B cell (primary cell): Measurements from ENCODE around the gene CCDC57. TPM values are rescaled to one million over a fixed set of nuclear protein-coding genes. Genes with fewer than 3 reads are reported as not detected.

Experiments used
- ATAC-seq: fragments of 200-7000 bp; cut with Tn5 transposase; one replicate; pipeline ENCODE4 v1.10.0; 2021; ENCODE audit warnings: low read depth, mild to moderate bottlenecking, moderate number of reproducible peaks, moderate library complexity
- CTCF ChIA-PET: fragments of 350-600 bp; sonication (Branson Sonifier 250); formaldehyde crosslinking; loops from one replicate; lab custom pipeline; 2021; ENCODE audit warnings: antibody characterized with exemption, inconsistent platforms; lab: Charles Lee
- POLR2A ChIA-PET: fragments of 350-600 bp; sonication (Branson Sonifier 250); formaldehyde crosslinking; loops from one replicate; lab custom pipeline; 2021; ENCODE audit warnings: antibody characterized with exemption; lab: Charles Lee
- DNase-seq: peaks from one replicate; pipeline ENCODE4 v3.0.0; 2013
- H2AFZ ChIP-seq: 2 replicates; pipeline ENCODE4 v1.6.1; 2012; ENCODE audit warnings: mild to moderate bottlenecking, low read depth, low read length; ENCODE audit not compliant: insufficient read depth, poor library complexity, severe bottlenecking
- H3K27ac ChIP-seq, 2 donors: 1 replicate in 1 of 2; 2 replicates in 1 of 2; pipeline ENCODE4 v1.5.1; 2012 to 2013; ENCODE audit warnings: low read length in 2 of 2, mild to moderate bottlenecking in 2 of 2, moderate library complexity in 1 of 2
- H3K27me3 ChIP-seq, 4 experiments: fragments of 200-600 bp in 1 of 4; sonication (generic) in 1 of 4; replicated peaks in 1 of 4; 1 replicate in 2 of 4; 2 replicates in 2 of 4; pipeline versions ENCODE4 v1.6.1 to v1.7.0; 2013 to 2016; ENCODE audit warnings: low read length in 3 of 4, mild to moderate bottlenecking in 2 of 4, mixed read lengths in 1 of 4, moderate library complexity in 1 of 4; ENCODE audit not compliant: insufficient read depth in 4 of 4, control insufficient read depth in 3 of 4; ENCODE audit errors: control extremely low read depth in 1 of 4
- H3K36me3 ChIP-seq, 2 experiments: replicated peaks in 1 of 2; 1 replicate in 1 of 2; 2 replicates in 1 of 2; pipeline versions ENCODE4 v1.6.1 to v1.7.1; 2013; ENCODE audit warnings: low read length in 1 of 2; ENCODE audit not compliant: insufficient read depth in 2 of 2, control insufficient read depth in 1 of 2; ENCODE audit errors: control extremely low read depth in 1 of 2, extremely low read depth in 1 of 2
- H3K4me1 ChIP-seq, 2 donors: fragments of 200-600 bp in 1 of 2; sonication (generic) in 1 of 2; 1 replicate in 1 of 2; 2 replicates in 1 of 2; pipeline versions ENCODE4 v1.5.1 to v1.6.1; 2013 to 2017; ENCODE audit warnings: low read length in 2 of 2; ENCODE audit not compliant: control insufficient read depth in 2 of 2, insufficient read depth in 2 of 2
- H3K4me2 ChIP-seq: replicated peaks from 2 replicates; pipeline ENCODE3; 2012; ENCODE audit warnings: mild to moderate bottlenecking, low read depth, low read length; ENCODE audit not compliant: poor library complexity, severe bottlenecking
- H3K4me3 ChIP-seq, 5 experiments: fragments of 200-600 bp in 1 of 5; sonication (generic) in 1 of 5; 1 replicate in 3 of 5; 2 replicates in 2 of 5; pipeline versions ENCODE4 v1.5.1 to v1.7.0; 2011 to 2016; ENCODE audit warnings: low read length in 4 of 5, mild to moderate bottlenecking in 4 of 5, low read depth in 2 of 5, control low read depth in 1 of 5, moderate library complexity in 1 of 5; ENCODE audit not compliant: insufficient read depth in 1 of 5; ENCODE audit errors: control extremely low read depth in 1 of 5, extremely low read depth in 1 of 5
- H3K79me2 ChIP-seq: fragments of 200-600 bp; sonication (generic); one replicate; pipeline ENCODE4 v1.6.0; 2016; ENCODE audit warnings: low read length; ENCODE audit not compliant: control insufficient read depth, insufficient read depth
- H3K9ac ChIP-seq: fragments of 200-600 bp; sonication (generic); 2 replicates; pipeline ENCODE4 v1.6.1; 2017; ENCODE audit warnings: mild to moderate bottlenecking, low read length, moderate library complexity
- H3K9me3 ChIP-seq, 3 donors: one replicate each; pipeline versions ENCODE4 v1.6.1 to v1.7.1; 2013; ENCODE audit warnings: low read length in 2 of 3; ENCODE audit not compliant: control insufficient read depth in 2 of 3, insufficient read depth in 1 of 3; ENCODE audit errors: control extremely low read depth in 1 of 3
- H4K20me1 ChIP-seq: 2 replicates; pipeline ENCODE4 v1.6.0; 2012; ENCODE audit warnings: mild to moderate bottlenecking, low read length; ENCODE audit not compliant: insufficient read depth, control insufficient read depth, poor library complexity, severe bottlenecking
- H3K27ac Mint-ChIP-seq: one replicate; pipeline ENCODE4 v1.8.0; 2021; ENCODE audit warnings: mixed read lengths
- H3K27me3 Mint-ChIP-seq: one replicate; pipeline ENCODE4 v1.8.0; 2021; ENCODE audit warnings: mixed read lengths
- H3K4me1 Mint-ChIP-seq: one replicate; pipeline ENCODE4 v1.8.0; 2021; ENCODE audit warnings: mixed read lengths
- H3K4me3 Mint-ChIP-seq: one replicate; pipeline ENCODE4 v1.8.0; 2021; ENCODE audit warnings: mixed read lengths
- H3K9me3 Mint-ChIP-seq: one replicate; pipeline ENCODE4 v1.8.0; 2022; ENCODE audit warnings: mixed read lengths; ENCODE audit not compliant: insufficient read depth
- EZH2 ChIP-seq: IDR thresholded peaks from 2 replicates; pipeline ENCODE4 v1.6.1; 2012; ENCODE audit warnings: borderline replicate concordance, low read depth, mild to moderate bottlenecking, moderate library complexity, low read length; ENCODE audit not compliant: insufficient read depth, poor library complexity, severe bottlenecking
- WGBS: methylation state at CpG from one replicate; pipeline ENCODE4 v1.1.5; 2013; ENCODE audit warnings: missing lambda C conversion rate; ENCODE audit not compliant: insufficient coverage; 5-methylcytosine and 5-hydroxymethylcytosine counted together
- intact Hi-C: fragments of 100-400 bp; cut with micrococcal nuclease; formaldehyde crosslinking; loops from one replicate; pipeline ENCODE4 v1.10.0; 2022
- polyA plus RNA-seq: library from polyadenylated mRNA; depleted of rRNA; stranded (reverse); fragments of >200 nt; gene quantifications from 2 replicates; pipeline ENCODE4 v1.2.3, GENCODE V29; 2012
- total RNA-seq, 2 donors: library from RNA; stranded (reverse); fragments of 120-200 nt in 1 of 2; gene quantifications; 1 replicate in 1 of 2; 2 replicates in 1 of 2; pipeline versions ENCODE4 v1.2.3 to v1.2.4, GENCODE V29; 2013 to 2022
- TF ChIP-seq, protein P1 (sequence below): fragments of 200-600 bp; IDR thresholded peaks from one replicate; pipeline ENCODE4 v1.8.0; 2022; ENCODE audit warnings: antibody characterized with exemption, mild to moderate bottlenecking

Gene CCDC57
- total and polyA plus RNA-seq, 2 donors (not counting 1 experiment from before 2014, with no cell fraction given) = 49.7 to 67.2 TPM

DNA sequence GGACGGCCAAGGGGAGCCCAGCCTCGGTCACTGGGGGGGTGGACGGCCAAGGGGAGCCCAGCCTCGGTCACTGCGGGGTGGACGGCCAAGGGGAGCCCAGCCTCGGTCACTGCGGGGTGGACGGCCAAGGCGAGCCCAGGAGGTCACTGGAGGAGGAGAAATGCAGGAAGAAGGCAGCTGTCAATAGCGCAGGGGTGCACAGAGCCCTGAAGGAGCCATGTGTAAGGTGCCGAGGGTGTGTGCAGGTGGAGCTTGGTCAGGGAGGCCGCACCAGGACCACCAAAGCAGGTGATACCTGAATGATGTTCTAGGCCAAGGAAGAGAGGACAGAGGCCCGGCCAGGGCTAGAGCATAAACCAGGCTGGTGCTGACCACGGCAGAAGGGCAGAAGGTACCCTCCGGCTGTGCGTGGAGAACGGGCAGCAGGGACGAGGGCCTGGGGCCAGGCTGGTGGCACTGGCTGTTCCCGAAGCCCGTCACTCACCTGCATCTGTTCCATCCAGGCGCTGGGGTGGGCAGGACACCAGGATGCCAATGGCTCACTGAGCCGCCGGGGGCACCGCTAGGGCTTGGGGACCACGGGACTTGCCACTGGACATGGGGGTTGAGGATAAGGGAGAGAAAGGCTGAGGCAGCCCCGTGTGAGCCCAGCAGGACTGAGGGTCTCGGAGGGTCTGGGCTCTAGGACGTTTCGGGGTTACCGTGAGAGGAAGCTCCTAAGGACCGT, 5.9 kb upstream of the CCDC57 start:
- ATAC-seq = no peak
- H3K4me1 ChIP-seq = peaks cover 20 to 28% of the 10 kb centered on the region in 2 donors
- no peaks in the 10 kb centered on the region for H3K79me2 ChIP-seq
- Mint-ChIP-seq H3K9me3 (no peaks in the 10 kb centered on the region), H3K27ac (no peak overlapping the region), H3K4me1 (peaks cover 25% of the 10 kb centered on the region), H3K27me3 (no peaks in the 10 kb centered on the region), H3K4me3 (no peak overlapping the region)
- H3K27me3 ChIP-seq = no peaks in the 10 kb centered on the region
- no peaks in the 10 kb centered on the region for H3K9me3 ChIP-seq
- H3K36me3 ChIP-seq = no peaks in the 10 kb centered on the region
- H2AFZ ChIP-seq = no peak overlapping the region
- WGBS = 93% methylated on average over 27 of the region's 32 CpGs
- no peak overlapping the region for H3K27ac ChIP-seq
- no peak overlapping the region for H3K9ac ChIP-seq
- H3K4me2 ChIP-seq = no peak overlapping the region
- no peak for DNase-seq
- H3K4me3 ChIP-seq = no peak overlapping the region
- H4K20me1 ChIP-seq = no peaks in the 10 kb centered on the region
- ChIA-PET CTCF (no interaction called here), POLR2A (interaction anchor here (0.7 kb wide), 1 partner anchor 11 kb away, joined by 3 read pairs; no protein-coding TSS in a partner anchor)
- intact Hi-C loops = loop anchor here (10.0 kb wide), 1 partner anchor 124 kb away; the partner anchor contains the start of gene FASN
- TF ChIP-seq, protein P1, sequence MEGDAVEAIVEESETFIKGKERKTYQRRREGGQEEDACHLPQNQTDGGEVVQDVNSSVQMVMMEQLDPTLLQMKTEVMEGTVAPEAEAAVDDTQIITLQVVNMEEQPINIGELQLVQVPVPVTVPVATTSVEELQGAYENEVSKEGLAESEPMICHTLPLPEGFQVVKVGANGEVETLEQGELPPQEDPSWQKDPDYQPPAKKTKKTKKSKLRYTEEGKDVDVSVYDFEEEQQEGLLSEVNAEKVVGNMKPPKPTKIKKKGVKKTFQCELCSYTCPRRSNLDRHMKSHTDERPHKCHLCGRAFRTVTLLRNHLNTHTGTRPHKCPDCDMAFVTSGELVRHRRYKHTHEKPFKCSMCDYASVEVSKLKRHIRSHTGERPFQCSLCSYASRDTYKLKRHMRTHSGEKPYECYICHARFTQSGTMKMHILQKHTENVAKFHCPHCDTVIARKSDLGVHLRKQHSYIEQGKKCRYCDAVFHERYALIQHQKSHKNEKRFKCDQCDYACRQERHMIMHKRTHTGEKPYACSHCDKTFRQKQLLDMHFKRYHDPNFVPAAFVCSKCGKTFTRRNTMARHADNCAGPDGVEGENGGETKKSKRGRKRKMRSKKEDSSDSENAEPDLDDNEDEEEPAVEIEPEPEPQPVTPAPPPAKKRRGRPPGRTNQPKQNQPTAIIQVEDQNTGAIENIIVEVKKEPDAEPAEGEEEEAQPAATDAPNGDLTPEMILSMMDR = no peak
- no peak for TF ChIP-seq EZH2
